Measurements from ENCODE around the gene CPNE2. TPM values are rescaled to one million over a fixed set of nuclear protein-coding genes. Genes with fewer than 3 reads are reported as not detected.

Gene CPNE2
- total and polyA plus RNA-seq, 4 donors, result 38.1 to 76.3 (median 52.2) TPM

DNA sequence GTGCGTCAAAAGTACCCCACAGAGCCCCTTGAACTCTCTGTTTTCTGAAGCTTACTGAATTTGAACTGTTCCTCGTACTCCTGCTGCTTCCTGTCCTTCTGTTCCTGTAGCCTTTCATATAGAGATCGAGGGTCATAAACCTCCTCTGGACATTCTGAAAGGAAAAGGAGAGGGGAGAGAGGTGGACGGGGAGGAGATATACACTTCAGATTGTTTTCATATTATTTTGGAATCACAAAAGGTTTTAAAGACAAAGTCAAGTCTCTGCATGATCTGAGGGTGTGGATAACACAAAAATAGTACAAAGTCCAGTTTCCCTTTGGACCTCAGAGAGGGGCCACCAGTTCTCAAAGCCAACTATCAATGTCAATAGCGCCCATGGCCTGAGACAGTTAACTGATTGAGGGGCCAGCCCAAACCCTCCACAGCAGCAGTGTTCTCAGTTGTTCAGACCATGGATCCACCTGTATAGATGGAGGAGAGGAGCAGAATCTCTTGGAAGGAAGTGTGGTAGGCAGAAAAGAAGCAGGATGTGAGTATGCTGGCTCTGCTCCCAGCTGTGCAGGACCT lies 80.4 kb downstream of the CPNE2 start:
- Histone ChIP-seq H3K9ac (ENCODE audit: insufficient read depth in 1 of 2, low read length in 2 of 2) (no peak overlapping the region), H3K9me3 (ENCODE audit: control insufficient read depth in 4 of 4, insufficient read depth in 3 of 4, low read length in 3 of 4) (no peaks in the 10 kb centered on the region), H3K4me3 (no peak overlapping the region), H3K27ac (ENCODE audit: low read depth in 1 of 2, low read length in 1 of 2) (no peak overlapping the region), H3K4me1 (ENCODE audit: control insufficient read depth in 5 of 5, insufficient read depth in 5 of 5, low read length in 5 of 5) (peaks cover 0 to 12% (median 5%) of the 10 kb centered on the region in 5 donors), H3K27me3 (ENCODE audit: control insufficient read depth in 3 of 3, insufficient read depth in 3 of 3, low read length in 2 of 3) (no peaks in the 10 kb centered on the region), H3K36me3 (ENCODE audit: control insufficient read depth in 4 of 4, insufficient read depth in 4 of 4, low read length in 4 of 4) (peaks cover 11 to 27% (median 21%) of the 10 kb centered on the region in 4 donors)
- ATAC-seq (ENCODE audit: insufficient read depth, low FRiP score) (no peak), DNase-seq (no peak)
- WGBS, 2 donors, result 81 to 85% methylated on average over 5 of the region's 5 CpGs
- no peak for TF ChIP-seq CTCF (IDR thresholded peaks at IDR 0.05; ENCODE audit: control extremely low read depth, extremely low read depth)

DNA sequence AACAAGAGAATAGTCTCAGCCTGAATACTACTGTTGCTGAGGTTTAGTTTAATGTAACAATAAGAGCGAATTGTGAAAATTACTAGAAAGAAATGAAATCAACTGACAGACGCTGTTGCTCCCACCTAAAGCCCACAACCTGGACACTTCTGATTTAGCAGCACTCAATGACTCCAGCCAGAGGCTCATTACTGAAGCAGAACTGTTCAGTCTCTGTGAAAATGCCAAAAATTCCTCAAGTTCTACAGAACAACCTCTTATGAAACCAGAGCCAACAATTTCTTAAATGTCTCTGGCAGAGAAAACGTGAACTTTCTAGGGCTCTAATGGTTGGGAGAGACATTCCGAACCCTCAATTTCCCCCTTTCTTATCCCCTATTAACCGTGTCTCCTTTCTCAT lies 83.5 kb downstream of the CPNE2 start:
- H3K4me3 ChIP-seq, result no peak overlapping the region
- DNase-seq, result peak in 2 of 3 donors; percentile 49 to 73
- no peaks in the 10 kb centered on the region for H3K9me3 ChIP-seq (ENCODE audit: control insufficient read depth in 4 of 4, insufficient read depth in 3 of 4, low read length in 3 of 4)
- peaks cover 0 to 19% (median 8%) of the 10 kb centered on the region in 5 donors for H3K4me1 ChIP-seq (ENCODE audit: control insufficient read depth in 5 of 5, insufficient read depth in 5 of 5, low read length in 5 of 5)
- ATAC-seq (ENCODE audit: insufficient read depth, low FRiP score), result no peak
- H3K36me3 ChIP-seq (ENCODE audit: control insufficient read depth in 4 of 4, insufficient read depth in 4 of 4, low read length in 4 of 4), result peaks cover 11 to 22% (median 17%) of the 10 kb centered on the region in 4 donors
- H3K27me3 ChIP-seq (ENCODE audit: control insufficient read depth in 3 of 3, insufficient read depth in 3 of 3, low read length in 2 of 3), result no peaks in the 10 kb centered on the region
- WGBS, 2 donors, result 62 to 80% methylated on average over 5 of the region's 5 CpGs
- TF ChIP-seq CTCF (IDR thresholded peaks at IDR 0.05; ENCODE audit: control extremely low read depth, extremely low read depth), result no peak
- peak overlapping the region in 1 of 2 donors; percentile 17 for H3K9ac ChIP-seq (ENCODE audit: insufficient read depth in 1 of 2, low read length in 2 of 2)
- no peak overlapping the region for H3K27ac ChIP-seq (ENCODE audit: low read depth in 1 of 2, low read length in 1 of 2)

DNA sequence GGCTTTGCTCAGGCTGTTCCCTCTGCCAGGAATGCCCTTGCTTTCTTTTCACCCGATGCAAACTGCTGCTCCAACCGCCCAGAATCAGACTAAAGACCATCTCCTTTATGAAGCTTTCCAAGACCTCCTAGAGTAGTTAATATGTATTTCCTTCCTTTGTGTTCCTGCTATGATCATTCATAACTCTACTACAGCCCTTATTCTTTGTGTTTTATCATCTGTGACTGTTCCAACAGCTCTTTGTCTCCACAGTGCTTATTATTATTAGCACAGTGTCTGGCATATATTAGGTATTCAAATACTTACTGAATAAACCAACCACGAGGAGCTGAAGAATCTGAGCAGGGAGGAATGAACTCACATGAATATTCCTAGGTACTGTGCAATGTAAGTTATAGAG lies 85.8 kb downstream of the CPNE2 start:
- Histone ChIP-seq H3K9ac (ENCODE audit: insufficient read depth in 1 of 2, low read length in 2 of 2) (no peak overlapping the region), H3K4me3 (no peak overlapping the region), H3K27me3 (ENCODE audit: control insufficient read depth in 3 of 3, insufficient read depth in 3 of 3, low read length in 2 of 3) (no peaks in the 10 kb centered on the region), H3K27ac (ENCODE audit: low read depth in 1 of 2, low read length in 1 of 2) (no peak overlapping the region), H3K36me3 (ENCODE audit: control insufficient read depth in 4 of 4, insufficient read depth in 4 of 4, low read length in 4 of 4) (peaks cover 0 to 3% (median 1%) of the 10 kb centered on the region in 4 donors), H3K4me1 (ENCODE audit: control insufficient read depth in 5 of 5, insufficient read depth in 5 of 5, low read length in 5 of 5) (peaks cover 0 to 19% (median 8%) of the 10 kb centered on the region in 5 donors), H3K9me3 (ENCODE audit: control insufficient read depth in 4 of 4, insufficient read depth in 3 of 4, low read length in 3 of 4) (no peaks in the 10 kb centered on the region)
- DNase-seq (no peak), ATAC-seq (ENCODE audit: insufficient read depth, low FRiP score) (no peak)
- no peak for TF ChIP-seq CTCF (IDR thresholded peaks at IDR 0.05; ENCODE audit: control extremely low read depth, extremely low read depth)
- WGBS, 2 donors, result 59 to 70% methylated on average over 3 of the region's 3 CpGs

GRCh38 chr16:57178793-57179212 lies 86.4 kb downstream of the CPNE2 start:
- ATAC-seq (ENCODE audit: insufficient read depth, low FRiP score), result no peak

More at GRCh38 chr16:57178793-57179212, 86.4 kb downstream of the CPNE2 start:
- WGBS, 2 donors, result 47 to 77% methylated on average over 4 of the region's 4 CpGs
- H3K27me3 ChIP-seq (ENCODE audit: control insufficient read depth in 3 of 3, insufficient read depth in 3 of 3, low read length in 2 of 3), result no peaks in the 10 kb centered on the region
- no peak overlapping the region for H3K4me3 ChIP-seq
- no peak overlapping the region for H3K27ac ChIP-seq (ENCODE audit: low read depth in 1 of 2, low read length in 1 of 2)
- no peaks in the 10 kb centered on the region for H3K9me3 ChIP-seq (ENCODE audit: control insufficient read depth in 4 of 4, insufficient read depth in 3 of 4, low read length in 3 of 4)
- H3K36me3 ChIP-seq (ENCODE audit: control insufficient read depth in 4 of 4, insufficient read depth in 4 of 4, low read length in 4 of 4), result peaks cover 0 to 2% (median 0%) of the 10 kb centered on the region in 4 donors
- H3K9ac ChIP-seq (ENCODE audit: insufficient read depth in 1 of 2, low read length in 2 of 2), result no peak overlapping the region
- peaks cover 0 to 19% (median 8%) of the 10 kb centered on the region in 5 donors for H3K4me1 ChIP-seq (ENCODE audit: control insufficient read depth in 5 of 5, insufficient read depth in 5 of 5, low read length in 5 of 5)
- TF ChIP-seq CTCF (IDR thresholded peaks at IDR 0.05; ENCODE audit: control extremely low read depth, extremely low read depth), result no peak
- no peak for DNase-seq
